ENCODE data around the gene HELZ2. TPM values are rescaled to one million over a fixed set of nuclear protein-coding genes. Genes with fewer than 3 reads are reported as not detected.
"Not testable (repeated sequence)": the region's sequence is repeated elsewhere in the genome, so short reads cannot be mapped to it uniquely, and the experiment has no call there.

The HELZ2 gene
- total RNA-seq, 2 experiments from 2014 or later = 6.5 to 8.3 TPM

DNA sequence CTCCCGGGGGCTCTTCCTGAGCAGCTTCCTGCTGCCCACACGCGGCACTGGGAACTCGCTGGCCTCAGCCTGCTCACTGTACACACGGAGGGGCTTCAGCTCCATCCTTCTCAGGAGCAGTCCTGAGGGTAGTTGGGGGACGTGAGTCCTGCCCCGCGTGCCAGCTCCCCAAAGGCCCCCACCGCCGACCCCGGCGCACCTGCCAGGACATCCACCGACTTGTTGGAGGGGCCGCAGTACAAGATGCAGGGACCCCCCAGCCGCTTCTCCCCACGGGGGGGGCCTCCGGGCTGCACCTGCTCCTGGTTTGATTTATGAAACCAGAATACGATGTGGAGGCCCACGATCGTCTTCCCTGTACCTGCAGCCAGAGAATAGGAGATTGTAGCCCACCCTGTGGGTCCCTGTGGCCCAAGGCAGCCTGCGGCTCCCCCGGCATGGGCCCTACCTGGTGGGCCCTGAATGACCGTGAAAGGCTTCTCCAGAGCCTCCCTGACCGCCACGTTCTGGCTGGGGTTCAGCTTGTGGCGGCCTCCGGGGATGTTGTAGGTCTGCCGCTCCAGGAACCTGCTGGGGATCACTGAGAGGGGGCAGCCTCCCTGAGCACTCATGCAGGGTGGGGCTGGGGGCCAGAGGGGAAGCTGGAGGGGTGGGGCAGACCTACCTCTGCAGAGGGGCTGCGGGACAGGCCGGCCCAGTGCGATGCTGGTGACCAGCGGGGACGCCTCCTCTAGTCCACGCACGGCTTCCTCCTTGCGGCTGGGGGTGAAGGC is 12.2 kb downstream of the HELZ2 start:
- Histone ChIP-seq H3K27ac (ENCODE audit: low read depth, low read length, poor library complexity, severe bottlenecking) (no peak overlapping the region), H4K20me1 (ENCODE audit: insufficient read depth, low read length) (no peaks in the 10 kb centered on the region), H3K36me3 (ENCODE audit: insufficient read depth, low read length) (no peaks in the 10 kb centered on the region), H3K79me2 (ENCODE audit: insufficient read depth, low read depth, low read length) (no peaks in the 10 kb centered on the region), H3K4me1 (ENCODE audit: insufficient read depth, low read length, poor library complexity, severe bottlenecking) (no peaks in the 10 kb centered on the region), H3K9me3 (ENCODE audit: low read length) (no peaks in the 10 kb centered on the region), H3K4me2 (ENCODE audit: low read length) (no peak overlapping the region), H3K9me2 (ENCODE audit: insufficient read depth, low read length) (no peaks in the 10 kb centered on the region), H2AFZ (ENCODE audit: low read length) (no peak overlapping the region), H3K4me3 (ENCODE audit: low read depth, low read length, poor library complexity, severe bottlenecking) (no peak overlapping the region)
- intact Hi-C loops (cut with micrococcal nuclease; ENCODE audit: unreplicated experiment) = no loop called here
- ChIA-PET CTCF (ENCODE audit: unreplicated experiment) (no interaction called here), POLR2A (no interaction called here)
- BruUV-seq (replicated peaks) = no TSS peak
- no peak for TF ChIP-seq CTCF (conservative IDR thresholded peaks at IDR 0.05; ENCODE audit: low read length)
- no peak for TF ChIP-seq EZH2phosphoT487 (IDR thresholded peaks at IDR 0.05; ENCODE audit: borderline replicate concordance, low read depth, low read length)
- DNase-seq (ENCODE audit: low spot score) = no peak

DNA sequence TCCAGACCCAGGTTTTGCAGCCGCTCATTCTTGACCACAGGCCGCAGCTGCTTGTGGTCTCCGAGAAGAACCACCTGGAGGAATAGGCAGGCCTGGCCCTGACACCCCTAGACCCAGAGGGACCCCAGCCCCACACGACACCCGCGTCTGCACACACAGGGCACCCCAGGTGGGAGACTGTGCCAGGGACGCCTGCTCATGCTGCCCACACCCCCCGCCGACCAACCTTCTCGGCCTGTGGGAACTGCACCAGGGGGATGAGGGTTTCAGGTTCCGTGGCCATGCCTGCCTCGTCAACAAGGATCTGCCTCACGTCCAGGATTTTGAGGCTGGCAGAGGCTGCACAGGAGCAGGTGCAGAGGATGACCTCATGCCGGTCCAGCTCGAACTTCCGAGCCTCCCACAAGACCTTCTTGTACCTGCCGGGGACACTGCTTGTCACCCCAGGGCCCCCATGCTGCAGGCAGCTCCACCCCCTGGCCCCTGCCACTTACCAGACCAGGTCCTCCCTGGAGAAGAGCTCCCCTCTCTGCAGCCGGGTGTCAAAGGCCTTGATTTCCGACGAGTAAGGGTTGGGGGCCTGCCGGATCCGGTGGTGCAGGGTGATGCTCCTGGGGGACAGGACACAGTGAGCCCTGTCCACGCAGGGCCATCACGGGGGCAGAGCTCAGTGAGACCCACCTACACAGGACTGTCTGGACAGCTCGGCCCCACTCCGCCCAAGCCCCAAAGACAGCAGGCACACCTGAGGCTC is 13.0 kb downstream of the HELZ2 start:
- H3K9me3 ChIP-seq (ENCODE audit: low read length) = no peaks in the 10 kb centered on the region
- no peaks in the 10 kb centered on the region for H3K36me3 ChIP-seq (ENCODE audit: insufficient read depth, low read length)
- BruUV-seq (replicated peaks) = no TSS peak
- H3K4me1 ChIP-seq (ENCODE audit: insufficient read depth, low read length, poor library complexity, severe bottlenecking) = no peaks in the 10 kb centered on the region
- TF ChIP-seq CTCF (conservative IDR thresholded peaks at IDR 0.05; ENCODE audit: low read length) = no peak
- TF ChIP-seq EZH2phosphoT487 (IDR thresholded peaks at IDR 0.05; ENCODE audit: borderline replicate concordance, low read depth, low read length) = no peak
- CTCF ChIA-PET (ENCODE audit: unreplicated experiment) = no interaction called here
- no peak overlapping the region for H3K27ac ChIP-seq (ENCODE audit: low read depth, low read length, poor library complexity, severe bottlenecking)
- no peak overlapping the region for H3K4me3 ChIP-seq (ENCODE audit: low read depth, low read length, poor library complexity, severe bottlenecking)
- DNase-seq (ENCODE audit: low spot score) = no peak
- H4K20me1 ChIP-seq (ENCODE audit: insufficient read depth, low read length) = no peaks in the 10 kb centered on the region
- no peaks in the 10 kb centered on the region for H3K79me2 ChIP-seq (ENCODE audit: insufficient read depth, low read depth, low read length)
- H2AFZ ChIP-seq (ENCODE audit: low read length) = no peak overlapping the region
- POLR2A ChIA-PET = no interaction called here
- no peaks in the 10 kb centered on the region for H3K9me2 ChIP-seq (ENCODE audit: insufficient read depth, low read length)
- intact Hi-C loops (cut with micrococcal nuclease; ENCODE audit: unreplicated experiment) = no loop called here
- H3K4me2 ChIP-seq (ENCODE audit: low read length) = no peak overlapping the region

DNA sequence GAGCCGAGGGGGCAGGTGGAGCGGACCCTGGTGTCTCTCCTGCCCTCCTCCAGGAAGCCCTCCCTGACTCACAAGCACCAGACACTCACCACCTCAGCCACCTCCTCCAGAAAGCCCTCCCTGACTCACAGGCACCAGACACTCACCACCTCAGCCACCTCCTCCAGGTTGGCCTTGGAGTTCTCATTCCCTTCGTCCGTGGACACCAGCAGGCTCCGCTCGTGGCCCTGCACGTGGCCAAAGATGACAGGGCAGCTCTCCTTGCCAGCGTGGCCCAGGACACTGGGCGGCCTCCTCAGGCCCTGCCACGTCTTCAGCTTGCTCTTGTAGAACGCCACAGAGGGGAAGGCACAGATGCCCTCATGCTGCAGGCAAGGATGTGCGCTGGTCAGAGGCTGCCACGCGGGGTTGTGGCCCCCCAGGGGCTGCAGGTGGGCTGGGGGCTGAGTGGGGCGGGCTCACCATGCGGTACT is 13.7 kb downstream of the HELZ2 start:
- Histone ChIP-seq H3K4me3 (ENCODE audit: low read depth, low read length, poor library complexity, severe bottlenecking) (no peak overlapping the region), H3K79me2 (ENCODE audit: insufficient read depth, low read depth, low read length) (no peaks in the 10 kb centered on the region), H4K20me1 (ENCODE audit: insufficient read depth, low read length) (no peaks in the 10 kb centered on the region), H3K4me2 (ENCODE audit: low read length) (no peak overlapping the region), H3K9me2 (ENCODE audit: insufficient read depth, low read length) (no peaks in the 10 kb centered on the region), H3K27ac (ENCODE audit: low read depth, low read length, poor library complexity, severe bottlenecking) (no peak overlapping the region), H2AFZ (ENCODE audit: low read length) (no peak overlapping the region), H3K36me3 (ENCODE audit: insufficient read depth, low read length) (no peaks in the 10 kb centered on the region), H3K4me1 (ENCODE audit: insufficient read depth, low read length, poor library complexity, severe bottlenecking) (no peaks in the 10 kb centered on the region), H3K9me3 (ENCODE audit: low read length) (no peaks in the 10 kb centered on the region)
- no peak for TF ChIP-seq CTCF (conservative IDR thresholded peaks at IDR 0.05; ENCODE audit: low read length)
- no peak for TF ChIP-seq EZH2phosphoT487 (IDR thresholded peaks at IDR 0.05; ENCODE audit: borderline replicate concordance, low read depth, low read length)
- POLR2A ChIA-PET = no interaction called here
- DNase-seq (ENCODE audit: low spot score) = no peak
- CTCF ChIA-PET (ENCODE audit: unreplicated experiment) = no interaction called here
- BruUV-seq (replicated peaks) = no TSS peak
- intact Hi-C loops (cut with micrococcal nuclease; ENCODE audit: unreplicated experiment) = no loop called here

- H3K9me2 ChIP-seq (ENCODE audit: insufficient read depth, low read length); intact Hi-C loops (cut with micrococcal nuclease; ENCODE audit: unreplicated experiment): not testable (repeated sequence)
These were observed 14.3 kb downstream of the HELZ2 start for GRCh38 chr20:63559485-63560332.

More at GRCh38 chr20:63559485-63560332, 14.3 kb downstream of the HELZ2 start:
- DNase-seq (ENCODE audit: low spot score); H3K36me3 ChIP-seq (ENCODE audit: insufficient read depth, low read length); H2AFZ ChIP-seq (ENCODE audit: low read length); H3K27ac ChIP-seq (ENCODE audit: low read depth, low read length, poor library complexity, severe bottlenecking); H3K4me3 ChIP-seq (ENCODE audit: low read depth, low read length, poor library complexity, severe bottlenecking); H4K20me1 ChIP-seq (ENCODE audit: insufficient read depth, low read length); CTCF ChIA-PET (ENCODE audit: unreplicated experiment); H3K4me1 ChIP-seq (ENCODE audit: insufficient read depth, low read length, poor library complexity, severe bottlenecking); BruUV-seq (replicated peaks); H3K79me2 ChIP-seq (ENCODE audit: insufficient read depth, low read depth, low read length); H3K9me3 ChIP-seq (ENCODE audit: low read length); POLR2A ChIA-PET; H3K4me2 ChIP-seq (ENCODE audit: low read length): not testable (repeated sequence)
